HEK293 (cell line): ENCODE measurements around the gene DIABLO.
A peak's percentile ranks its signal among the peaks of the same experiment; 100 is the strongest.

ENCODE experiments used
- CTCF ChIA-PET: fragments of 350-600 bp; formaldehyde crosslinking; extraction: SDS; loops from one replicate; lab custom pipeline; 2021; ENCODE audit warnings: antibody characterized with exemption; lab: Yijun Ruan, JAX
- POLR2A ChIA-PET: fragments of 300-600 bp; formaldehyde crosslinking; extraction: SDS; loops from one replicate; lab custom pipeline; 2020; ENCODE audit warnings: antibody characterized with exemption, inconsistent platforms; lab: Yijun Ruan, JAX
- H3K27ac ChIP-seq: fragments of 200-500 bp; sonication (Bioruptor generic); 2 replicates; pipeline ENCODE4 v1.5.1; 2014; ENCODE audit warnings: low read depth, low read length, control low read depth, inconsistent platforms; ENCODE audit errors: extremely low read depth
- H3K36me3 ChIP-seq, 2 experiments: fragments of 200-500 bp in 1 of 2; sonication (Bioruptor generic) in 1 of 2; 1 replicate in 1 of 2; 2 replicates in 1 of 2; pipeline ENCODE4 v1.5.1; 2014 to 2017; ENCODE audit warnings: inconsistent platforms in 2 of 2, low read length in 2 of 2; ENCODE audit not compliant: control insufficient read depth in 2 of 2, insufficient read depth in 1 of 2
- H3K4me1 ChIP-seq: fragments of 200-500 bp; sonication (Bioruptor generic); 2 replicates; pipeline ENCODE4 v1.5.1; 2014; ENCODE audit warnings: mild to moderate bottlenecking, low read length, inconsistent platforms; ENCODE audit not compliant: control insufficient read depth, insufficient read depth
- H3K4me3 ChIP-seq: 2 replicates; pipeline ENCODE4 v1.5.1; 2011; ENCODE audit warnings: low read depth, mild to moderate bottlenecking, control low read depth, low read length, moderate library complexity
- H3K9me3 ChIP-seq: fragments of 200-500 bp; sonication (Bioruptor generic); 2 replicates; pipeline ENCODE4 v1.5.1; 2014; ENCODE audit warnings: low read depth, low read length, inconsistent platforms; ENCODE audit not compliant: control insufficient read depth, insufficient read depth
- AEBP2 ChIP-seq: fragments of 450-650 bp; formaldehyde crosslinking; IDR thresholded peaks from 2 replicates; pipeline ENCODE4 v1.5.1; 2016; ENCODE audit warnings: missing biosample characterization, missing genetic modification characterization, borderline replicate concordance
- GLIS2 ChIP-seq: fragments of 450-650 bp; formaldehyde crosslinking; IDR thresholded peaks from 2 replicates; pipeline ENCODE4 v1.5.1; 2016; ENCODE audit warnings: missing biosample characterization, missing genetic modification characterization
- HOXD13 ChIP-seq: sonication (generic); formaldehyde crosslinking; IDR thresholded peaks from 2 replicates; pipeline ENCODE4 v1.8.0; 2022; ENCODE audit warnings: missing genetic modification reagents, borderline replicate concordance
- KLF9 ChIP-seq: fragments of 450-650 bp; formaldehyde crosslinking; IDR thresholded peaks from 2 replicates; pipeline ENCODE4 v1.5.1; 2016; ENCODE audit warnings: missing biosample characterization, missing genetic modification characterization, low read depth
- PRDM10 ChIP-seq: fragments of 450-650 bp; formaldehyde crosslinking; IDR thresholded peaks from 2 replicates; pipeline ENCODE4 v1.5.1; 2016; ENCODE audit warnings: missing biosample characterization, missing genetic modification characterization
- SP3 ChIP-seq: fragments of 450-650 bp; formaldehyde crosslinking; IDR thresholded peaks from 2 replicates; pipeline ENCODE4 v1.5.1; 2016; ENCODE audit warnings: missing biosample characterization, missing genetic modification characterization
- TRIM28 ChIP-seq: IDR thresholded peaks from 2 replicates; pipeline ENCODE4 v1.6.1; 2011; ENCODE audit warnings: low read length, control low read depth, borderline replicate concordance
- ZBTB26 ChIP-seq: fragments of 450-650 bp; formaldehyde crosslinking; optimal IDR thresholded peaks from 2 replicates; pipeline ENCODE3; 2016; ENCODE audit warnings: missing biosample characterization, mild to moderate bottlenecking, missing genetic modification characterization
- ZBTB44 ChIP-seq: fragments of 450-650 bp; IDR thresholded peaks from 2 replicates; pipeline ENCODE4 v1.5.1; 2018; ENCODE audit warnings: missing biosample characterization, mild to moderate bottlenecking, missing genetic modification characterization
- ZNF239 ChIP-seq: fragments of 450-650 bp; formaldehyde crosslinking; IDR thresholded peaks from 2 replicates; pipeline ENCODE4 v1.5.1; 2016; ENCODE audit warnings: missing biosample characterization, missing genetic modification characterization
- ZNF398 ChIP-seq: fragments of 450-650 bp; formaldehyde crosslinking; IDR thresholded peaks from 2 replicates; pipeline ENCODE4 v1.5.1; 2017; ENCODE audit warnings: missing biosample characterization, missing genetic modification characterization
- ZNF548 ChIP-seq: fragments of 450-650 bp; formaldehyde crosslinking; IDR thresholded peaks from 2 replicates; pipeline ENCODE4 v1.5.1; 2016; ENCODE audit warnings: missing biosample characterization, missing genetic modification characterization
- ZNF76 ChIP-seq: fragments of 450-650 bp; formaldehyde crosslinking; IDR thresholded peaks from 2 replicates; pipeline ENCODE4; 2016; ENCODE audit warnings: low read depth, missing biosample characterization, missing genetic modification characterization, borderline replicate concordance

DIABLO gene

GRCh38 chr12:122204167-122205052 lies 21.4 kb downstream of the DIABLO start:
- CTCF ChIA-PET: interaction anchor here (0.5 to 0.7 kb wide), 2 partner anchors 22 to 667 kb away, joined by 3 to 4 read pairs; partner anchors contain the start of gene LRRC43
- no peak overlapping the region for H3K4me3 ChIP-seq

GRCh38 chr12:122203301-122204166 lies 22.3 kb downstream of the DIABLO start, which contains the start of gene B3GNT4:
Gene B3GNT4, plus strand, starts transcription at chr12:122203709. Its CDS starts 910 bp downstream, at chr12:122204619.
- CTCF ChIA-PET: interaction anchor here (0.6 kb wide), 2 partner anchors 73 to 149 kb away, joined by 3 to 4 read pairs; no protein-coding TSS in a partner anchor
- Histone ChIP-seq H3K4me3 (peak within 1 kb of the TSS; percentile 46), H3K27ac (no peak within 1 kb of the TSS; the same call in 1 of the 2 replicates)
- no peak for TF ChIP-seq AEBP2 (tag by site-specific recombination)
- TF ChIP-seq SP3: peak; percentile 55
- TF ChIP-seq ZNF398 (tag by site-specific recombination): peak; percentile 76
- no peak for TF ChIP-seq ZNF239 (tag by site-specific recombination)
- no peak for TF ChIP-seq TRIM28
- peak; percentile 59; the same call in 1 of the 2 replicates for TF ChIP-seq GLIS2 (tag by site-specific recombination)
- TF ChIP-seq HOXD13: no peak
- peak; percentile 64 for TF ChIP-seq KLF9 (tag by site-specific recombination)
- peak; percentile 29; the same call in 1 of the 2 replicates for TF ChIP-seq ZNF76 (tag by site-specific recombination)
- peak; percentile 71 for TF ChIP-seq ZBTB26 (tag by site-specific recombination)
- no peak for TF ChIP-seq ZNF548 (tag by site-specific recombination)
- no peak for TF ChIP-seq ZBTB44 (tag by site-specific recombination)

More at GRCh38 chr12:122204167-122205052, 21.4 kb downstream of the DIABLO start:
- H3K36me3 ChIP-seq: peaks cover 12 to 23% of the 10 kb centered on the region in 2 experiments
- H3K4me1 ChIP-seq: peaks cover 6% of the 10 kb centered on the region; the same call in 1 of the 2 replicates
- TF ChIP-seq PRDM10 (tag by site-specific recombination): no peak
- POLR2A ChIA-PET: interaction anchor here (0.6 to 1.5 kb wide), 9 partner anchors 8 to 295 kb away, joined by 3 to 5 read pairs (median 3); partner anchors contain the start of gene DIABLO
- H3K9me3 ChIP-seq: no peaks in the 10 kb centered on the region
- no peak overlapping the region; the same call in 1 of the 2 replicates for H3K27ac ChIP-seq

More at GRCh38 chr12:122203301-122204166, 22.3 kb downstream of the DIABLO start, which contains the start of gene B3GNT4:
- H3K36me3 ChIP-seq: peaks cover 6 to 20% of the 10 kb centered on the region in 2 experiments; a peak in 2 of 3 replicates
- POLR2A ChIA-PET: interaction anchor here (0.6 to 1.3 kb wide), 12 partner anchors 9 to 544 kb away, joined by 3 to 6 read pairs (median 3); partner anchors contain the start of genes DIABLO and MLXIP
- H3K4me1 ChIP-seq: peaks cover 6% of the 10 kb centered on the region; the same call in 1 of the 2 replicates
- no peaks in the 10 kb centered on the region for H3K9me3 ChIP-seq
